H1 (cell line): ENCODE measurements around the gene PPP2R3A. TPM values are rescaled to one million over a fixed set of nuclear protein-coding genes. Genes with fewer than 3 reads are reported as not detected.

Experiments
- CTCF ChIA-PET: fragments of 300-600 bp; sonication (Branson Sonifier 250); formaldehyde crosslinking; loops from one replicate; lab custom pipeline; 2021; ENCODE audit not compliant: partially characterized antibody; lab: Charles Lee
- POLR2A ChIA-PET: fragments of 300-600 bp; sonication (Branson Sonifier 250); formaldehyde crosslinking; loops from one replicate; lab custom pipeline; 2021; ENCODE audit warnings: inconsistent platforms; ENCODE audit not compliant: partially characterized antibody; lab: Charles Lee
- DNase-seq, 2 experiments: peaks; one replicate each; pipeline versions ENCODE4 v3.0.0 to v3.0.0-alpha.2; 2010 to 2022; ENCODE audit warnings: low spot score in 2 of 2, low read depth in 1 of 2, mixed read lengths in 1 of 2
- FAIRE-seq: peaks from 2 replicates; lab custom pipeline; 2011; peaks lifted over from hg19 to GRCh38; lab: Jason Lieb, UNC
- H2AFZ ChIP-seq: 2 replicates; pipeline ENCODE4 v1.8.1; 2012; ENCODE audit warnings: low read length, inconsistent platforms
- H2AK5ac ChIP-seq: 2 replicates; pipeline ENCODE4 v1.6.1; 2013; ENCODE audit warnings: low read depth, low read length
- H2BK120ac ChIP-seq: replicated peaks from 2 replicates; pipeline ENCODE3; 2013; ENCODE audit warnings: low read depth, low read length, inconsistent platforms
- H2BK12ac ChIP-seq: 2 replicates; pipeline ENCODE4 v1.6.1; 2013; ENCODE audit warnings: low read depth, low read length
- H2BK15ac ChIP-seq: 2 replicates; pipeline ENCODE4 v1.6.1; 2013; ENCODE audit warnings: low read length
- H2BK20ac ChIP-seq: 2 replicates; pipeline ENCODE4 v1.6.1; 2013; ENCODE audit warnings: low read length
- H2BK5ac ChIP-seq: 2 replicates; pipeline ENCODE4 v1.6.1; 2013; ENCODE audit warnings: low read depth, low read length
- H3K14ac ChIP-seq: 2 replicates; pipeline ENCODE4 v1.6.1; 2013; ENCODE audit warnings: inconsistent platforms; ENCODE audit not compliant: insufficient read length
- H3K18ac ChIP-seq: 2 replicates; pipeline ENCODE4 v1.6.1; 2013; ENCODE audit warnings: low read length; ENCODE audit errors: extremely low read depth
- H3K23ac ChIP-seq: 2 replicates; pipeline ENCODE4 v1.6.1; 2013; ENCODE audit warnings: inconsistent platforms; ENCODE audit not compliant: insufficient read length
- H3K23me2 ChIP-seq: 2 replicates; pipeline ENCODE4 v1.6.1; 2013; ENCODE audit warnings: low read depth, low read length
- H3K27ac ChIP-seq: 2 replicates; pipeline ENCODE4 v1.6.1; 2011; ENCODE audit warnings: low read depth, low read length, inconsistent platforms
- H3K27me3 ChIP-seq, 4 experiments: replicated peaks in 1 of 4; 1 replicate in 1 of 4; 2 replicates in 3 of 4; pipeline versions ENCODE4 v1.6.1 to v1.8.1; 2011 to 2013; ENCODE audit warnings: low read length in 3 of 4, mild to moderate bottlenecking in 3 of 4, inconsistent platforms in 2 of 4, mixed read lengths in 2 of 4, moderate library complexity in 1 of 4; ENCODE audit not compliant: control insufficient read depth in 3 of 4, insufficient read depth in 3 of 4; ENCODE audit errors: extremely low read depth in 1 of 4
- H3K36me3 ChIP-seq, 4 experiments: 2 replicates each; pipeline versions ENCODE4 v1.6.1 to v1.8.1; 2011 to 2013; ENCODE audit warnings: mild to moderate bottlenecking in 4 of 4, low read length in 3 of 4, moderate library complexity in 2 of 4, control low read depth in 1 of 4, inconsistent platforms in 1 of 4; ENCODE audit not compliant: insufficient read depth in 4 of 4, control insufficient read depth in 2 of 4
- H3K4ac ChIP-seq: replicated peaks from 2 replicates; pipeline ENCODE3; 2013; ENCODE audit warnings: low read length, low read depth, mixed read lengths, inconsistent platforms; ENCODE audit not compliant: insufficient read length
- H3K4me1 ChIP-seq, 4 experiments: replicated peaks in 1 of 4; 1 replicate in 1 of 4; 2 replicates in 3 of 4; pipeline versions ENCODE4 v1.6.1 to v1.8.1; 2011 to 2013; ENCODE audit warnings: low read length in 3 of 4, inconsistent platforms in 2 of 4, mixed read lengths in 1 of 4; ENCODE audit not compliant: insufficient read depth in 4 of 4, control insufficient read depth in 3 of 4
- H3K4me2 ChIP-seq, 2 experiments: 2 replicates each; pipeline versions ENCODE4 v1.6.1 to v1.8.1; 2011 to 2013; ENCODE audit warnings: low read depth in 2 of 2, low read length in 2 of 2, control low read depth in 1 of 2, inconsistent platforms in 1 of 2, mild to moderate bottlenecking in 1 of 2; ENCODE audit not compliant: insufficient read depth in 1 of 2
- H3K4me3 ChIP-seq, 4 experiments: fragments of 200-600, 300-600 bp in 1 of 4; sonication (generic), shearing (Covaris generic), sonication (Bioruptor Twin) in 1 of 4; 2 replicates each; pipeline versions ENCODE4 v1.5.1 to v1.8.1; 2011 to 2016; ENCODE audit warnings: low read length in 4 of 4, low read depth in 3 of 4, control low read depth in 2 of 4, inconsistent platforms in 2 of 4, mild to moderate bottlenecking in 2 of 4, mixed read lengths in 1 of 4, moderate library complexity in 1 of 4; ENCODE audit not compliant: insufficient read depth in 2 of 4; ENCODE audit errors: extremely low read depth in 1 of 4
- H3K56ac ChIP-seq: replicated peaks from 2 replicates; pipeline ENCODE3; 2013; ENCODE audit warnings: low read depth, mild to moderate bottlenecking, mixed read lengths, low read length, inconsistent platforms; ENCODE audit not compliant: insufficient read length
- H3K79me1 ChIP-seq: 2 replicates; pipeline ENCODE4 v1.6.1; 2013; ENCODE audit warnings: low read depth, low read length, control low read depth
- H3K79me2 ChIP-seq, 2 experiments: 2 replicates each; pipeline versions ENCODE4 v1.6.1 to v1.8.1; 2012 to 2013; ENCODE audit warnings: low read length in 2 of 2, mild to moderate bottlenecking in 2 of 2, inconsistent platforms in 1 of 2; ENCODE audit not compliant: insufficient read depth in 2 of 2, control insufficient read depth in 1 of 2
- H3K9ac ChIP-seq, 4 experiments: replicated peaks in 1 of 4; 1 replicate in 1 of 4; 2 replicates in 3 of 4; pipeline versions ENCODE4 v1.6.1 to v1.8.1; 2011 to 2013; ENCODE audit warnings: low read depth in 3 of 4, low read length in 3 of 4, control low read depth in 2 of 4, mild to moderate bottlenecking in 2 of 4, moderate library complexity in 2 of 4, inconsistent platforms in 1 of 4; ENCODE audit errors: extremely low read depth in 1 of 4
- H3K9me3 ChIP-seq, 2 experiments: 2 replicates each; pipeline versions ENCODE4 v1.6.1 to v1.8.1; 2012 to 2013; ENCODE audit warnings: mild to moderate bottlenecking in 2 of 2, moderate library complexity in 2 of 2, control low read depth in 1 of 2, inconsistent platforms in 1 of 2, low read depth in 1 of 2, low read length in 1 of 2, mixed read lengths in 1 of 2; ENCODE audit not compliant: insufficient read depth in 2 of 2
- H4K20me1 ChIP-seq, 2 experiments: replicated peaks in 1 of 2; 2 replicates each; pipeline versions ENCODE3 to v1.8.1; 2011 to 2013; ENCODE audit warnings: inconsistent platforms in 2 of 2, low read length in 2 of 2, mild to moderate bottlenecking in 1 of 2; ENCODE audit not compliant: insufficient read depth in 2 of 2, control insufficient read depth in 1 of 2
- H4K5ac ChIP-seq: 2 replicates; pipeline ENCODE4 v1.6.1; 2013; ENCODE audit warnings: low read length, low read depth, mixed read lengths, inconsistent platforms; ENCODE audit not compliant: insufficient read length
- H4K8ac ChIP-seq: 2 replicates; pipeline ENCODE4 v1.8.0; 2013; ENCODE audit warnings: mild to moderate bottlenecking, moderate library complexity, low read length, inconsistent platforms; ENCODE audit not compliant: insufficient read depth; ENCODE audit errors: extremely low read depth
- H4K91ac ChIP-seq: replicated peaks from 2 replicates; pipeline ENCODE3; 2013; ENCODE audit warnings: low read length, mixed read lengths, inconsistent platforms; ENCODE audit not compliant: insufficient read length
- ATF2 ChIP-seq: IDR thresholded peaks from 2 replicates; pipeline ENCODE4 v1.6.1; 2012; ENCODE audit warnings: low read length, inconsistent platforms
- BCL11A ChIP-seq, 2 experiments: IDR thresholded peaks; one replicate each; pipeline ENCODE4 v1.6.1; 2011; ENCODE audit warnings: low read depth in 2 of 2, low read length in 2 of 2, mild to moderate bottlenecking in 2 of 2
- CBX8 ChIP-seq: fragments of 300-800, 300-1000 bp; sonication (generic); IDR thresholded peaks from 2 replicates; pipeline ENCODE4 v1.7.1; 2016; ENCODE audit warnings: low read depth, low read length, borderline replicate concordance
- EZH2 ChIP-seq: fragments of 200-600 bp; sonication (generic); IDR thresholded peaks from 2 replicates; pipeline ENCODE4 v1.7.1; 2012; ENCODE audit warnings: low read depth, mild to moderate bottlenecking, moderate library complexity, low read length, inconsistent platforms; ENCODE audit not compliant: severe bottlenecking
- JUN ChIP-seq: IDR thresholded peaks from 2 replicates; pipeline ENCODE4 v1.6.1; 2011; ENCODE audit warnings: low read depth, mild to moderate bottlenecking, improper control_type of control experiment, low read length
- RFX5 ChIP-seq: IDR thresholded peaks from 2 replicates; pipeline ENCODE4 v1.6.1; 2011; ENCODE audit warnings: low read depth, low read length, improper control_type of control experiment, borderline replicate concordance
- RNF2 ChIP-seq: fragments of 200-900, 300-1000 bp; sonication (generic); IDR thresholded peaks from 2 replicates; pipeline ENCODE4 v1.7.1; 2016; ENCODE audit warnings: borderline replicate concordance, low read depth, mild to moderate bottlenecking, antibody characterized with exemption, low read length; ENCODE audit not compliant: poor library complexity, severe bottlenecking; ENCODE audit errors: missing control alignments
- RXRA ChIP-seq: IDR thresholded peaks from 2 replicates; pipeline ENCODE4 v1.6.1; 2011; ENCODE audit warnings: low read depth, mild to moderate bottlenecking, low read length, moderate library complexity; ENCODE audit not compliant: insufficient read depth
- SUZ12 ChIP-seq: fragments of 200-600 bp; sonication (generic); IDR thresholded peaks from 2 replicates; pipeline ENCODE4 v1.6.1; 2012; ENCODE audit warnings: mild to moderate bottlenecking, inconsistent platforms, low read length, moderate library complexity, mixed read lengths
- WGBS, 2 experiments: shearing (Covaris generic) in 1 of 2; methylation state at CpG; one replicate each; pipeline versions ENCODE4 v1.1.6 to v1.1.7; 2013 to 2015; ENCODE audit warnings: low lambda C conversion rate in 2 of 2, mixed read lengths in 2 of 2, inconsistent platforms in 1 of 2, low coverage in 1 of 2, missing lambda C conversion rate in 1 of 2; ENCODE audit not compliant: insufficient replicate concordance in 2 of 2, insufficient coverage in 1 of 2, insufficient read length in 1 of 2; ENCODE audit errors: extremely low coverage in 1 of 2, missing lambda C conversion rate in 1 of 2; 5-methylcytosine and 5-hydroxymethylcytosine counted together
- polyA plus RNA-seq, 7 experiments: library from polyadenylated mRNA; depleted of rRNA in 3 of 7; stranded (reverse) in 5 of 7; unstranded in 2 of 7; fragments of >200 nt in 5 of 7; fragments of 200-250 nt in 2 of 7; gene quantifications; 1 replicate in 5 of 7; 2 replicates in 1 of 7; 4 replicates in 1 of 7; pipeline versions ENCODE4 v1.2.1 to v1.2.3, GENCODE V29; 2011 to 2013; ENCODE audit warnings: missing spikeins in 2 of 7, mixed read lengths in 2 of 7
- total RNA-seq: library from RNA; stranded (reverse); fragmentation: NEBNext Ultra II Directional; extraction: Animal tissue kit (Norgen Biotek cat#: 25700); gene quantifications from 2 replicates; pipeline ENCODE4 v1.2.1, GENCODE V29; 2021

Gene PPP2R3A
- total and polyA plus RNA-seq, 2 of the 8 experiments (the other 6 are each of a cell fraction or from before 2014, with no cell fraction given) = 4.1 to 15.2 TPM

GRCh38 chr3:136044980-136045745, 79.6 kb downstream of the PPP2R3A start:
- WGBS, 2 experiments = 87% methylated on average over 7 of the region's 7 CpGs; no CpG with 5 or more reads in 1 of the 2 experiments
- H3K4ac ChIP-seq = no peak overlapping the region
- H2BK15ac ChIP-seq = no peak overlapping the region
- H3K23me2 ChIP-seq = no peaks in the 10 kb centered on the region
- H3K79me2 ChIP-seq = no peaks in the 10 kb centered on the region
- no peak overlapping the region for H4K5ac ChIP-seq
- no peak overlapping the region for H4K91ac ChIP-seq
- no peak overlapping the region for H3K4me2 ChIP-seq
- H3K4me1 ChIP-seq = no peaks in the 10 kb centered on the region
- no peaks in the 10 kb centered on the region for H3K79me1 ChIP-seq
- no peak overlapping the region for H3K14ac ChIP-seq
- no peak overlapping the region for H2BK20ac ChIP-seq
- ChIA-PET CTCF (interaction anchor here (0.7 to 9.4 kb wide), 5 partner anchors 35 to 308 kb away, joined by 3 to 125 read pairs (median 6); no protein-coding TSS in a partner anchor), POLR2A (interaction anchor here (0.6 kb wide), 1 partner anchor 1242 kb away, joined by 3 read pairs; no protein-coding TSS in a partner anchor)
- no peak overlapping the region for H3K9ac ChIP-seq
- no peaks in the 10 kb centered on the region for H3K9me3 ChIP-seq
- H3K56ac ChIP-seq = no peak overlapping the region
- no peak overlapping the region for H2BK12ac ChIP-seq
- no peak overlapping the region for H2AFZ ChIP-seq
- no peak overlapping the region for H2BK120ac ChIP-seq
- no peak overlapping the region for H3K27ac ChIP-seq
- no peak for FAIRE-seq
- no peak overlapping the region for H3K18ac ChIP-seq
- H4K20me1 ChIP-seq = no peaks in the 10 kb centered on the region
- H2BK5ac ChIP-seq = no peak overlapping the region
- no peaks in the 10 kb centered on the region for H3K27me3 ChIP-seq
- no peak overlapping the region for H3K4me3 ChIP-seq
- H2AK5ac ChIP-seq = no peak overlapping the region
- H4K8ac ChIP-seq = peak overlapping the region; percentile 62; the same call in 1 of the 2 replicates
- no peak overlapping the region for H3K23ac ChIP-seq
- H3K36me3 ChIP-seq = peaks cover 0 to 19% (median 4%) of the 10 kb centered on the region in 4 experiments; a peak in 2 of 8 replicates
- DNase-seq = no peak
- TF ChIP-seq CBX8 = no peak
- TF ChIP-seq BCL11A (IDR thresholded peaks at IDR 0.05; ENCODE audit: low read depth in 2 of 2, low read length in 2 of 2) = no peak
- no peak for TF ChIP-seq ATF2
- no peak for TF ChIP-seq SUZ12
- no peak for TF ChIP-seq RNF2
- TF ChIP-seq EZH2 = no peak
- no peak for TF ChIP-seq RXRA
- TF ChIP-seq RFX5 = no peak
- TF ChIP-seq JUN = no peak
